K562 (cell line): ENCODE data around the gene ALDH16A1. TPM values are rescaled to one million over a fixed set of nuclear protein-coding genes. Genes with fewer than 3 reads are reported as not detected.

Experiments
- BCOR ChIP-seq: fragments of 450-650 bp; IDR thresholded peaks from 2 replicates; pipeline ENCODE4 v1.6.1; 2016
- CEBPZ ChIP-seq: fragments of 150-350 bp; IDR thresholded peaks from 2 replicates; pipeline ENCODE4 v1.6.1; 2014; ENCODE audit warnings: low read depth, mild to moderate bottlenecking, low read length, borderline replicate concordance
- CREB3 ChIP-seq: fragments of 450-650 bp; conservative IDR thresholded peaks from 2 replicates; pipeline ENCODE4 v1.6.1; 2016; ENCODE audit warnings: missing genetic modification characterization, low read depth, mild to moderate bottlenecking, missing compliant biosample characterization, moderate library complexity
- DEAF1 ChIP-seq: fragments of 450-650 bp; formaldehyde crosslinking; IDR thresholded peaks from 2 replicates; pipeline ENCODE4 v1.4.0; 2020; ENCODE audit warnings: mild to moderate bottlenecking, moderate library complexity
- DPF2 ChIP-seq: fragments of 450-650 bp; IDR thresholded peaks from 2 replicates; pipeline ENCODE4 v1.6.1; 2016
- E2F3 ChIP-seq: fragments of 250-450 bp; sonication (Bioruptor Pico); IDR thresholded peaks from 2 replicates; pipeline ENCODE4 v1.4.0; 2020; ENCODE audit warnings: mild to moderate bottlenecking
- EZH2 ChIP-seq: IDR thresholded peaks from 2 replicates; pipeline ENCODE4 v1.6.1; 2012; ENCODE audit warnings: low read depth, mild to moderate bottlenecking, inconsistent platforms, low read length, borderline replicate concordance
- NRF1 ChIP-seq, 2 experiments: fragments of 450-650 bp; IDR thresholded peaks in 1 of 2; conservative IDR thresholded peaks in 1 of 2; 2 replicates each; pipeline ENCODE4 v1.6.1; 2014; ENCODE audit warnings: mild to moderate bottlenecking in 2 of 2
- SMARCA5 ChIP-seq: fragments of 450-650 bp; IDR thresholded peaks from 2 replicates; pipeline ENCODE4 v1.6.1; 2016
- SP2 ChIP-seq: IDR thresholded peaks from 2 replicates; pipeline ENCODE4 v1.6.1; 2011; ENCODE audit warnings: mild to moderate bottlenecking, low read depth, low read length, moderate library complexity; ENCODE audit not compliant: poor library complexity, severe bottlenecking; ENCODE audit errors: extremely low read depth
- SREBF1 ChIP-seq: fragments of 150-350 bp; IDR thresholded peaks from 2 replicates; pipeline ENCODE4 v1.6.1; 2014; ENCODE audit warnings: antibody characterized with exemption, low read depth, low read length, borderline replicate concordance
- STAT6 ChIP-seq: sonication (generic); formaldehyde crosslinking; IDR thresholded peaks from 2 replicates; pipeline ENCODE4 v1.8.1; 2023; ENCODE audit warnings: mild to moderate bottlenecking, missing genetic modification reagents
- TCF7L2 ChIP-seq: fragments of 150-350 bp; IDR thresholded peaks from 2 replicates; pipeline ENCODE4 v1.6.1; 2016; ENCODE audit warnings: low read depth, mild to moderate bottlenecking, low read length, moderate library complexity
- ZBTB7A ChIP-seq: IDR thresholded peaks from 2 replicates; pipeline ENCODE4 v1.6.1; 2011; ENCODE audit warnings: low read depth, mild to moderate bottlenecking, low read length, moderate library complexity, borderline replicate concordance; ENCODE audit not compliant: control insufficient read depth
- ZNF449 ChIP-seq: fragments of 250-450 bp; sonication (Bioruptor Pico); IDR thresholded peaks from 2 replicates; pipeline ENCODE4 v1.8.0; 2022; ENCODE audit warnings: moderate library complexity, mild to moderate bottlenecking, inconsistent platforms
- ZNF551 ChIP-seq: fragments of 250-450 bp; sonication (Bioruptor Pico); IDR thresholded peaks from 2 replicates; pipeline ENCODE4 v1.5.0; 2021; ENCODE audit warnings: mild to moderate bottlenecking, moderate library complexity
- ZNF780A ChIP-seq: fragments of 250-450 bp; sonication (Bioruptor Pico); IDR thresholded peaks from 2 replicates; pipeline ENCODE4 v1.5.0; 2021; ENCODE audit warnings: mild to moderate bottlenecking
- polyA plus RNA-seq, 8 experiments: library from polyadenylated mRNA; depleted of rRNA in 4 of 8; stranded (reverse) in 5 of 8; unstranded in 3 of 8; fragments of >200 nt; fragmentation: Nextera tagmentation in 2 of 8; fragmentation: Illumina TruSeq in 1 of 8; extraction: Ambion mirVana in 2 of 8; extraction: Trizol in 1 of 8; gene quantifications; 2 replicates each; pipeline versions ENCODE4 v1.2.1 to v1.2.3, GENCODE V29; 2011 to 2014; ENCODE audit warnings: inconsistent platforms in 1 of 8, missing spikeins in 1 of 8
- total RNA-seq, 7 experiments: library from RNA; depleted of rRNA in 6 of 7; stranded (reverse); fragments of >200 nt in 6 of 7; fragmentation: Illumina TruSeq in 2 of 7; extraction: Trizol in 2 of 7; gene quantifications; 2 replicates each; pipeline versions ENCODE4 v1.2.1 to v1.2.3, GENCODE V29; 2011 to 2021; ENCODE audit warnings: low replicate concordance in 1 of 7

ALDH16A1 gene
- total and polyA plus RNA-seq, 9 of the 15 experiments (the other 6 are each of a cell fraction or from before 2014, with no cell fraction given): 2.2 to 52.2 (median 7.6) TPM

- TF ChIP-seq ZBTB7A: no peak; the same call in none of the 2 replicates
- TF ChIP-seq ZNF780A: no peak
- no peak for TF ChIP-seq CREB3 (tag)
- TF ChIP-seq BCOR: peak; percentile 71; the same call in 1 of the 2 replicates
- TF ChIP-seq SREBF1: 0 out of 2 replicates have a peak, but pooled peaks have one; percentile 22
- TF ChIP-seq SMARCA5: no peak
- TF ChIP-seq E2F3 (CRISPR knock-in tag): peak; percentile 79
- TF ChIP-seq STAT6 (CRISPR knock-in tag): no peak
- no peak for TF ChIP-seq ZNF551
- TF ChIP-seq NRF1 (conservative IDR thresholded peaks at IDR 0.05 in 1 of 2, IDR thresholded peaks at IDR 0.05 in 1 of 2): peak; percentile 40 to 50; a peak in 3 of 4 replicates
- TF ChIP-seq SP2: no peak
- no peak for TF ChIP-seq CEBPZ
- TF ChIP-seq ZNF449: no peak
- peak; percentile 46; the same call in 1 of the 2 replicates for TF ChIP-seq DPF2
- TF ChIP-seq DEAF1: no peak
- TF ChIP-seq EZH2: no peak
- no peak for TF ChIP-seq TCF7L2
Measured at GRCh38 chr19:49451430-49452181, 1.4 kb upstream of the ALDH16A1 start, which contains the start of gene PIH1D1 (continued).
